Subcutaneous adipose tissue (tissue), 4 donors: ENCODE results near the gene ARHGAP44. TPM values are rescaled to one million over a fixed set of nuclear protein-coding genes. Genes with fewer than 3 reads are reported as not detected.

Experiments used
- CTCF ChIP-seq: fragments of 450-650 bp; IDR thresholded peaks from one replicate; pipeline ENCODE4 v1.5.1; 2016; ENCODE audit warnings: low read depth, mild to moderate bottlenecking, control low read depth, antibody characterized with exemption, moderate library complexity
- total RNA-seq, 4 donors: library from RNA; depleted of rRNA; stranded (reverse); fragments of >200 nt; gene quantifications; one replicate each; pipeline ENCODE4 v1.1.0, GENCODE V29; 2016

ARHGAP44 gene
- total RNA-seq, 4 donors from 2014 or later: 1.3 to 3.4 (median 1.9) TPM

- no peak for TF ChIP-seq CTCF
Measured at GRCh38 chr17:13008461-13008860, 219.2 kb downstream of the ARHGAP44 start.

GRCh38 chr17:13010959-13011358, 221.7 kb downstream of the ARHGAP44 start:
- no peak for TF ChIP-seq CTCF

- TF ChIP-seq CTCF: no peak
Measured at GRCh38 chr17:13014801-13015200, 225.5 kb downstream of the ARHGAP44 start.

- no peak for TF ChIP-seq CTCF
Measured at GRCh38 chr17:13016881-13017654, 227.8 kb downstream of the ARHGAP44 start.

- TF ChIP-seq CTCF: no peak
Measured at GRCh38 chr17:13017655-13018459, 228.6 kb downstream of the ARHGAP44 start, which contains the start of gene ELAC2. ELAC2 (minus strand) TSS chr17:13018027; CDS start chr17:13017947, 80 bp downstream.

GRCh38 chr17:13024016-13024415, 234.7 kb downstream of the ARHGAP44 start:
- TF ChIP-seq CTCF: no peak

- TF ChIP-seq CTCF: no peak
Measured at GRCh38 chr17:13024526-13025257, 235.4 kb downstream of the ARHGAP44 start.
